HEK293 (cell line): Measurements from ENCODE around the gene CREB5.

ENCODE experiments used
- CTCF ChIP-seq: fragments of 450-650 bp; formaldehyde crosslinking; IDR thresholded peaks from 2 replicates; pipeline ENCODE4 v1.5.1; 2016; ENCODE audit warnings: missing biosample characterization, missing genetic modification characterization
- MEIS1 ChIP-seq: sonication (generic); formaldehyde crosslinking; IDR thresholded peaks from 2 replicates; pipeline ENCODE4 v1.8.1; 2022; ENCODE audit warnings: missing genetic modification reagents, mild to moderate bottlenecking, borderline replicate concordance
- MYNN ChIP-seq: fragments of 450-650 bp; formaldehyde crosslinking; IDR thresholded peaks from 2 replicates; pipeline ENCODE4 v1.5.1; 2016; ENCODE audit warnings: missing biosample characterization, missing genetic modification characterization, borderline replicate concordance
- PBX3 ChIP-seq: sonication (generic); formaldehyde crosslinking; IDR thresholded peaks from 2 replicates; pipeline ENCODE4 v1.8.1; 2022; ENCODE audit warnings: mild to moderate bottlenecking, moderate library complexity, missing genetic modification reagents
- REST ChIP-seq: fragments of 450-650 bp; formaldehyde crosslinking; IDR thresholded peaks from 2 replicates; pipeline ENCODE4 v1.5.1; 2016; ENCODE audit warnings: missing biosample characterization, missing genetic modification characterization
- SALL2 ChIP-seq: fragments of 450-650 bp; formaldehyde crosslinking; IDR thresholded peaks from 2 replicates; pipeline ENCODE4 v1.5.0; 2017; ENCODE audit warnings: missing biosample characterization, mild to moderate bottlenecking, missing genetic modification characterization, borderline replicate concordance
- SP7 ChIP-seq: fragments of 450-650 bp; formaldehyde crosslinking; IDR thresholded peaks from 2 replicates; pipeline ENCODE4 v1.5.1; 2016; ENCODE audit warnings: missing biosample characterization, missing genetic modification characterization
- TSHZ1 ChIP-seq: fragments of 450-650 bp; formaldehyde crosslinking; IDR thresholded peaks from 2 replicates; pipeline ENCODE4 v1.5.1; 2016; ENCODE audit warnings: missing biosample characterization, missing genetic modification characterization, borderline replicate concordance
- YY1 ChIP-seq: fragments of 450-650 bp; formaldehyde crosslinking; IDR thresholded peaks from 2 replicates; pipeline ENCODE4 v1.5.1; 2018; ENCODE audit warnings: missing biosample characterization, missing genetic modification characterization

- TF ChIP-seq MEIS1 (CRISPR knock-in tag) (no peak), SALL2 (tag by site-specific recombination) (no peak), CTCF (tag by site-specific recombination) (no peak), PBX3 (CRISPR knock-in tag) (no peak), REST (no peak), SP7 (no peak), YY1 (no peak), MYNN (no peak), TSHZ1 (tag by site-specific recombination) (no peak)
These were observed 119.0 kb downstream of the CREB5 start for GRCh38 chr7:28531291-28531690.
